GM19468 (cell line): Measurements from ENCODE around the gene CHMP2B.
"Not testable (repeated sequence)": the region's sequence is repeated elsewhere in the genome, so short reads cannot be mapped to it uniquely, and the experiment has no call there.

Experiments used
- ATAC-seq: cut with Tn5 transposase; IDR thresholded peaks from one replicate; pipeline ENCODE4 v1.9.1; 2021; ENCODE audit warnings: mild to moderate bottlenecking, moderate library complexity, moderate number of reproducible peaks; ENCODE audit not compliant: unreplicated experiment; ENCODE audit errors: extremely low read depth

The CHMP2B gene

DNA sequence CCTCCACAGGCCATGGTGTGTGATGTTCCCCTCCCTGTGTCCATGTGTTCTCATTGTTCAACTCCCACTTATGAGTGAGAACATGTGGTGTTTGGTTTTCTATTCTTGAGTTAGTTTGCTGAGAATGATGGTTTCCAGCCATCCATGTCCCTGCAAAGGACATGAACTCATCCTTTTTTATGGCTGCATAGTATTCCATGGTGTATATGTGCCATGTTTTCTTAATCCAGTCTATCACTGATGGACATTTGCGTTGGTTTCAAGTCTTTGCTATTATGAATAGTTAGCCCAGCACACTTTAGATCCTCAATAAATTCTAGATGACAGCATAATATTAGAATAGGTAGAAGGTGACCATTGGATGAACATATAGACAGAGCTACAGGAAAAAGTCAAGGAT is 77.9 kb downstream of the CHMP2B start:
- not testable (repeated sequence) for ATAC-seq
